CD4-positive, alpha-beta T cell (primary cell): Measurements from ENCODE around the gene FAM13C. TPM values are rescaled to one million over a fixed set of nuclear protein-coding genes. Genes with fewer than 3 reads are reported as not detected.

Experiments used
- ATAC-seq: fragments of 200-7000 bp; cut with Tn5 transposase; one replicate; pipeline ENCODE4 v1.10.0; 2022; ENCODE audit warnings: mild to moderate bottlenecking; ENCODE audit not compliant: poor library complexity
- CTCF ChIA-PET: fragments of 350-600 bp; sonication (Branson Sonifier 250); formaldehyde crosslinking; loops from one replicate; lab custom pipeline; 2021; ENCODE audit warnings: antibody characterized with exemption, inconsistent platforms; lab: Charles Lee
- POLR2A ChIA-PET: fragments of 350-600 bp; sonication (Branson Sonifier 250); formaldehyde crosslinking; loops from one replicate; lab custom pipeline; 2021; ENCODE audit warnings: antibody characterized with exemption, inconsistent platforms; lab: Charles Lee
- DNase-seq, 14 experiments: peaks; one replicate each; pipeline ENCODE4 v3.0.0-alpha.2; 2013 to 2020; ENCODE audit warnings: mixed read lengths in 2 of 14
- H3K27ac ChIP-seq, 2 donors: one replicate each; pipeline versions ENCODE4 v1.5.1 to v1.7.0; 2013; ENCODE audit warnings: low read length in 2 of 2, low read depth in 1 of 2, mild to moderate bottlenecking in 1 of 2
- H3K27me3 ChIP-seq, 2 experiments: 1 replicate in 1 of 2; 2 replicates in 1 of 2; pipeline versions ENCODE4 v1.6.1 to v1.7.0; 2013; ENCODE audit warnings: low read length in 2 of 2, control low read depth in 1 of 2, mild to moderate bottlenecking in 1 of 2, moderate library complexity in 1 of 2; ENCODE audit not compliant: insufficient read depth in 2 of 2, control insufficient read depth in 1 of 2
- H3K36me3 ChIP-seq: one replicate; pipeline ENCODE4 v1.6.1; 2013; ENCODE audit warnings: low read length, control low read depth; ENCODE audit not compliant: insufficient read depth
- H3K4me1 ChIP-seq: one replicate; pipeline ENCODE4 v1.6.1; 2013; ENCODE audit warnings: low read length, control low read depth; ENCODE audit not compliant: insufficient read depth
- H3K4me3 ChIP-seq: one replicate; pipeline ENCODE4 v1.5.1; 2013; ENCODE audit warnings: mild to moderate bottlenecking, low read length, moderate library complexity
- H3K9me3 ChIP-seq, 2 experiments: 1 replicate in 1 of 2; 2 replicates in 1 of 2; pipeline versions ENCODE4 v1.6.1 to v1.7.0; 2013; ENCODE audit warnings: low read length in 2 of 2, mild to moderate bottlenecking in 2 of 2, control low read depth in 1 of 2, moderate library complexity in 1 of 2; ENCODE audit not compliant: control insufficient read depth in 1 of 2, insufficient read depth in 1 of 2
- H3K27ac Mint-ChIP-seq: one replicate; pipeline ENCODE4 v1.8.0; 2020; ENCODE audit warnings: mixed read lengths
- H3K27me3 Mint-ChIP-seq: one replicate; pipeline ENCODE4 v1.8.0; 2021; ENCODE audit warnings: mixed read lengths
- H3K36me3 Mint-ChIP-seq: one replicate; pipeline ENCODE4 v1.8.0; 2021; ENCODE audit warnings: low read depth, mixed read lengths
- H3K4me1 Mint-ChIP-seq: one replicate; pipeline ENCODE4 v1.8.0; 2021; ENCODE audit warnings: low read depth, mixed read lengths
- H3K4me3 Mint-ChIP-seq: one replicate; pipeline ENCODE4 v1.8.0; 2020; ENCODE audit warnings: mild to moderate bottlenecking, mixed read lengths
- H3K9me3 Mint-ChIP-seq: one replicate; pipeline ENCODE4 v1.8.0; 2020; ENCODE audit warnings: mixed read lengths
- intact Hi-C, 2 experiments: fragments of 100-400 bp; cut with DNase I in 1 of 2; cut with micrococcal nuclease in 1 of 2; formaldehyde crosslinking; loops; one replicate each; pipeline versions ENCODE4 v1.15.1 to v1.9.0; 2023 to 2025; cut with DNase I, micrococcal nuclease
- total RNA-seq, 174 experiments: library from RNA in 2 of 174; stranded (reverse) in 2 of 174; gene quantifications; one replicate each; pipeline ENCODE4 v1.2.3 and lab custom pipeline; 2021 to 2026
- TF ChIP-seq, protein P1 (sequence below): fragments of 200-600 bp; IDR thresholded peaks from one replicate; pipeline ENCODE4 v1.8.0; 2022; ENCODE audit warnings: antibody characterized with exemption, mild to moderate bottlenecking

Gene FAM13C
- total RNA-seq, 2 experiments from 2014 or later = not detected

- Histone ChIP-seq H3K4me3 (no peak overlapping the region), H3K27me3 (no peaks in the 10 kb centered on the region), H3K27ac (no peak overlapping the region), H3K9me3 (no peaks in the 10 kb centered on the region), H3K4me1 (no peaks in the 10 kb centered on the region), H3K36me3 (no peaks in the 10 kb centered on the region)
- H3K36me3 Mint-ChIP-seq = no peaks in the 10 kb centered on the region
- TF ChIP-seq, protein P1, sequence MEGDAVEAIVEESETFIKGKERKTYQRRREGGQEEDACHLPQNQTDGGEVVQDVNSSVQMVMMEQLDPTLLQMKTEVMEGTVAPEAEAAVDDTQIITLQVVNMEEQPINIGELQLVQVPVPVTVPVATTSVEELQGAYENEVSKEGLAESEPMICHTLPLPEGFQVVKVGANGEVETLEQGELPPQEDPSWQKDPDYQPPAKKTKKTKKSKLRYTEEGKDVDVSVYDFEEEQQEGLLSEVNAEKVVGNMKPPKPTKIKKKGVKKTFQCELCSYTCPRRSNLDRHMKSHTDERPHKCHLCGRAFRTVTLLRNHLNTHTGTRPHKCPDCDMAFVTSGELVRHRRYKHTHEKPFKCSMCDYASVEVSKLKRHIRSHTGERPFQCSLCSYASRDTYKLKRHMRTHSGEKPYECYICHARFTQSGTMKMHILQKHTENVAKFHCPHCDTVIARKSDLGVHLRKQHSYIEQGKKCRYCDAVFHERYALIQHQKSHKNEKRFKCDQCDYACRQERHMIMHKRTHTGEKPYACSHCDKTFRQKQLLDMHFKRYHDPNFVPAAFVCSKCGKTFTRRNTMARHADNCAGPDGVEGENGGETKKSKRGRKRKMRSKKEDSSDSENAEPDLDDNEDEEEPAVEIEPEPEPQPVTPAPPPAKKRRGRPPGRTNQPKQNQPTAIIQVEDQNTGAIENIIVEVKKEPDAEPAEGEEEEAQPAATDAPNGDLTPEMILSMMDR = no peak
- intact Hi-C loops = no loop called here
- POLR2A ChIA-PET = interaction anchor here (0.7 kb wide), 1 partner anchor 629 kb away, joined by 4 read pairs; no protein-coding TSS in a partner anchor
- H3K27ac Mint-ChIP-seq = no peak overlapping the region
- CTCF ChIA-PET = no interaction called here
- no peak overlapping the region for H3K4me3 Mint-ChIP-seq
- no peaks in the 10 kb centered on the region for H3K4me1 Mint-ChIP-seq
- H3K9me3 Mint-ChIP-seq = no peaks in the 10 kb centered on the region
- no peak for DNase-seq
- ATAC-seq = no peak
- no peaks in the 10 kb centered on the region for H3K27me3 Mint-ChIP-seq
Measured at GRCh38 chr10:59375990-59376389, 13.6 kb upstream of the FAM13C start.

- Histone ChIP-seq H3K36me3 (no peaks in the 10 kb centered on the region), H3K4me3 (no peak overlapping the region), H3K27ac (no peak overlapping the region), H3K4me1 (no peaks in the 10 kb centered on the region), H3K27me3 (no peaks in the 10 kb centered on the region), H3K9me3 (no peaks in the 10 kb centered on the region)
- TF ChIP-seq, protein P1 = no peak
- intact Hi-C loops = no loop called here
- Mint-ChIP-seq H3K27ac (no peak overlapping the region), H3K9me3 (no peaks in the 10 kb centered on the region), H3K36me3 (no peaks in the 10 kb centered on the region), H3K4me3 (no peak overlapping the region), H3K27me3 (no peaks in the 10 kb centered on the region), H3K4me1 (no peaks in the 10 kb centered on the region)
- ChIA-PET POLR2A (no interaction called here), CTCF (no interaction called here)
- ATAC-seq = no peak
- no peak for DNase-seq
Measured at GRCh38 chr10:59374916-59375315, 12.6 kb upstream of the FAM13C start.

DNA sequence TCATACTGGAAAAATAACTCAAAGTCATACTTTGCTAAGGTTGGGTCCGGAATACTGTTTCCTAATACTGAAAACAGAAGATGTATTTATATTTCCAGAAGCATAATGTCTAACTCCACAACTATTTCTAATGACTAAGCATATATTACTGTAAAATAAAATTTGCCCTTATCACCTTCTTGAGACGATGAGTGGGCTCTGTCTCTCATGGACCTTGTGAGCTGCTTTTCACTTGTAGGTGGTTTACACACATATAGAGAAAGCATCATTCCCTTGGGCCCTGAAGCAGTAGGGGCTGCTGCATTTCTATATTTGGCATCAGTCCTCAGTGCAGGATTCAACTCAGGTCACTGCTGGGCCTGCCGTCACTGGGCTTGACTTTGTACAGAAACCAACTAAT lies 10.7 kb upstream of the FAM13C start:
- no peaks in the 10 kb centered on the region for H3K9me3 Mint-ChIP-seq
- H3K4me1 Mint-ChIP-seq = no peaks in the 10 kb centered on the region
- H3K9me3 ChIP-seq = no peaks in the 10 kb centered on the region
- H3K27ac Mint-ChIP-seq = no peak overlapping the region
- H3K27me3 ChIP-seq = no peaks in the 10 kb centered on the region
- intact Hi-C loops = no loop called here
- DNase-seq = no peak
- no peak overlapping the region for H3K4me3 ChIP-seq
- ATAC-seq = no peak
- no peak overlapping the region for H3K27ac ChIP-seq
- ChIA-PET POLR2A (no interaction called here), CTCF (no interaction called here)
- no peaks in the 10 kb centered on the region for H3K36me3 Mint-ChIP-seq
- H3K36me3 ChIP-seq = no peaks in the 10 kb centered on the region
- H3K4me3 Mint-ChIP-seq = no peak overlapping the region
- TF ChIP-seq, protein P1 = no peak
- no peaks in the 10 kb centered on the region for H3K27me3 Mint-ChIP-seq
- no peaks in the 10 kb centered on the region for H3K4me1 ChIP-seq
